ENCODE data around the gene HK3.

Gene HK3, protein sequence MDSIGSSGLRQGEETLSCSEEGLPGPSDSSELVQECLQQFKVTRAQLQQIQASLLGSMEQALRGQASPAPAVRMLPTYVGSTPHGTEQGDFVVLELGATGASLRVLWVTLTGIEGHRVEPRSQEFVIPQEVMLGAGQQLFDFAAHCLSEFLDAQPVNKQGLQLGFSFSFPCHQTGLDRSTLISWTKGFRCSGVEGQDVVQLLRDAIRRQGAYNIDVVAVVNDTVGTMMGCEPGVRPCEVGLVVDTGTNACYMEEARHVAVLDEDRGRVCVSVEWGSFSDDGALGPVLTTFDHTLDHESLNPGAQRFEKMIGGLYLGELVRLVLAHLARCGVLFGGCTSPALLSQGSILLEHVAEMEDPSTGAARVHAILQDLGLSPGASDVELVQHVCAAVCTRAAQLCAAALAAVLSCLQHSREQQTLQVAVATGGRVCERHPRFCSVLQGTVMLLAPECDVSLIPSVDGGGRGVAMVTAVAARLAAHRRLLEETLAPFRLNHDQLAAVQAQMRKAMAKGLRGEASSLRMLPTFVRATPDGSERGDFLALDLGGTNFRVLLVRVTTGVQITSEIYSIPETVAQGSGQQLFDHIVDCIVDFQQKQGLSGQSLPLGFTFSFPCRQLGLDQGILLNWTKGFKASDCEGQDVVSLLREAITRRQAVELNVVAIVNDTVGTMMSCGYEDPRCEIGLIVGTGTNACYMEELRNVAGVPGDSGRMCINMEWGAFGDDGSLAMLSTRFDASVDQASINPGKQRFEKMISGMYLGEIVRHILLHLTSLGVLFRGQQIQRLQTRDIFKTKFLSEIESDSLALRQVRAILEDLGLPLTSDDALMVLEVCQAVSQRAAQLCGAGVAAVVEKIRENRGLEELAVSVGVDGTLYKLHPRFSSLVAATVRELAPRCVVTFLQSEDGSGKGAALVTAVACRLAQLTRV

DNA sequence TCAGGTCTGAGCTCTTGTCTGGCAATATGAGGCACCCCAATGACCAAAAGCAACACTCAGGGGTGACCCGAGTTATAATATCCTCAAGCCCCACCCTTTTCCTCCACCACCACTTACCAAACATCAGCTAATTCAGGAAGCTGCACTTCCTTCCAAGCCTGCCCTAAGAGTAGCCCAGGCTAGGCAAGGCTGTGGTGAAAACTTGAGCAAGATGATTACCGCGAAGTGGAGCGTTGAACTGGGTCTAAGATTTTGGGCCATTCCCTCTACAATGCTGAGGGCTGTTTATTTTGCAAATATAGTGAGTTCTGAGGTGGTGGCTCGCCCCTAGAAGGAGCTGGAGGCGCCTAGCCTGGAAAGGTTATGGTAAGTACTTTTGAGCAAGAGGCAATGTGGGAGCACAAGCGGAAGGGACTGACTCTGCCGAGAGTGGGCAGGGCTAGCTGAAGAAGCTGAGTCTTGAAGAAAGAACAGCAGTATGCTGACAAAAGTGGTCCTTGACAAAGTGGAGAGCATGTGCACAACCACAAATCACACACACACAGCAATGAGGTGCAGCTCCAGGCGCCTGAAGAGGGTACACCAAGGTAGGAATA is at the start of gene HK3:
TSS of gene HK3 (minus strand) at position 51 of the 596 bp plus-strand sequence. CDS start 3,187 bp downstream, outside the sequence.
- no peak for DNase-seq

DNA sequence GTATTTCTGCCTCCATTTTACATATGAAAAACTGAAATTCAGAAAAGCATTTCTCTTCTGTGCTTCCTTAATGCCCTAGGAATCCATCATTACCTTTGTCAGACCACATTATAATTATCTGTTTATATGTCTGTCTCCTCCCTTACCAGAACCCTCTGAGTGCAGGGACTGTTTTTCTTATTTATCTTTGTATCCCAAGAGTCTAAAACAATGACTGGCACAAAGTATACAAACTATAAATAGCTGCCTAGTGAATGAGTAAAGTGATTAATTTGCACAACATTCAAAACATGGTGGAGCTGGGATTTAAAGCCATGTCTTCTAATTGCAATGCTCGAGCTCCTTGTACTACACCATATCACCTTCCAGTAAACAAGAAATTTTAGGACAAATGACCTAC is 49.3 kb upstream of the HK3 start:
- no peak for DNase-seq

DNA sequence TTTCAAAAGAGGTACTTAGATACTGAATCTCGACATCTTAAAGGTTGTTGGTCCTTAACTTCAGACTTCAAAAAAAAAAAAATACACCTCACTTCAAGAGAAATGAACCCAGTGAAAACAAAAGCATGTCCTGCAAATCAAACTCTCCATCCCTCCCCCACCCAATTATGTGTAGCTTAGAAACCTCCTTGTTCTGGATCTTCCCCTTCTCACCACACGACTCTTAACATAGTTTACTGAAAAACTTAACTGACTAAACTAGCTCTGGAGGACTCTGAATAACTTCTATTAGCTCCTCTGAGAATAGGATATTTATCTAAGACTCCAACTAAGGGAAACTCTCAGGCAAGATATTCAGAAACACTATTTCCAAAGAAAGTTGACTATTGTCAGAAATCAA is 48.7 kb upstream of the HK3 start:
- DNase-seq: no peak

DNA sequence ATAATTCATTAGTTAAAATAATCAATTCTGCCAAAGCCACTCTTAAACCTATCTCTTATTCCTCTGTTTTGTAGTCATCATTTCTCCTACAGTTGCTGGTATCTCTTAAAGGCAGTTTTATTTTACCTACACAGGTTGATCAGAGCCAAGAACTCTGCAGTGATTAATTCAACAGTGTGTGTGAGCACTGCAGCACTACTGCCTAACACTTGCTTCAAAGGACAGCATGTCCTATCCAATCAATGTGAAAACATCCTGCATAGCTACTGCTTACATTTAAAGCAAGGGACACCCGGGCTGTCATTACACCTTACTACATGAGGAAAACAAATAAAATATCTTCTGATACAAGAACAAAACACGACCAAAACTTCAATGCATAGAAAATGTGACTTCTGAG is 45.1 kb upstream of the HK3 start:
- no peak for DNase-seq

DNA sequence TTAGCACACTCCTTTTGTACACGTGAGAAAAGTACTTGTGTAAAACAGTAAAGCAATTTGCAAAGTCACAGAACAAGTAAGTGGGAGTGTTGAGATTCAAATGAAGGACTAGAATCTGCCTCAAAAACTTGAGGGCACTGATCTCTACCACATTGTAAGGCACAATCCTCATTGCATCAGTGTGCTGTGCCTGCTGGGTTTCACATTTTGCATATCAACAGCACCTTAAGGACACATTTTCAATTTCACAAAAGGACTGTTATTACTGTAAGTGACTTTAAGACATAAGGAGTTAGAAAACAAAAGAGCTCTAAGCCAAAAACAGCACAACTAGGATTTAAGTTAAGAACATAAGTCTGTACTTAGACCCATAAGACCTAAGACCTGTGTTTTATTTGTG is 44.7 kb upstream of the HK3 start:
- DNase-seq: no peak

DNA sequence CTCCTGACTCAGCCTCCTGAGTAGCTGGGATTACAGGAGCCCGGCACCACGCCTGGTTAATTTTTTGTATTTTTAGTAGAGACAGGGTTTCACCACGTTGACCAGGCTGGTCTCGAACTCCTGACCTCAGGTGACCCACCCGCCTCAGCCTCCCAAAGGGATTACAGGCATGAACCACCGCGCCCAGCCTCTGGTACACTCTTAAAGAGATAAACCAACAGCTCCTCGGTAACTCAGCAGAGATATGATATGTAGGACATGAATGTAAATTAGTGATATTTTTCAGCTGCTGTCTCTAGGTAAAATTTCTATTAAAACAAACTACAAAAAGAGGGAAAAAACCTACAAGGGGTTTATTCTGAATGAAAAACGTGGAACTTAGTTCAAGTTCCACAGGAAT is 42.8 kb upstream of the HK3 start:
- DNase-seq: no peak

DNA sequence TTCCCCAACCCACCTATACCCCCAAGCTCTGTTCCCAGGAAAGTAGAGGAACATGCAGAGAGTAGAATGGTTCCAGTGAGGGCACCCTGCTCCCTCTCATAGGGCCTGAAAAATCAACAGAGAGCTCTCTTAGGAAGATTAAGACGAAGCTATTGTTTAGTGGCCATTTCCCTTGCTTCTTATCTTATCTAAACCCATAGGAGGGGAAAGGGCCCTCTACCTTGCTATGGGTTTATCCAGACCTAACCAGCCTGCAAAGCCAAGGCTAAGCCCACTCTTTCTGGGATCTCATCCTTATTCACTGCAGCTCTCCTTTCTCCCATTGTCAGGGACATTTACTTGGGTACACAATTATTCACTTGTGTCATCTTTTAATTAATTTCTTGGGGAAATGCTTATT is 39.3 kb upstream of the HK3 start:
- no peak for DNase-seq

DNA sequence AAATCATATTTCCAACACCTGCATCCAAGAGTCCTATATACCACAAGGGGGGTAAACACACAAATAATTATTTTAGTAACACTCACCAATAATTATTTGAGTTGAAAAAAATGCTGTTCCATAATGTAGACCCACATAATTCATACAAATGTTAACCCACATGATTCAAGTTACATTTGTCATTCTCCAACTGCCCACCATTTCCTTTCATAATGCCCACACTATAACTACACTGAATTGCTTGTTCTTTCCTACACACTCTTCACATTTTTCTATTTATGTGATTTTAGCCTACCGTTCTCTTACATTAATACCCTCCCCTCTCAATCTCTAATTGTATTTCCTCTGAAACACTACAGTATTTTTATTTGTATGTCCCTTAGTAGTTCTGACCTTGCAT is 35.9 kb upstream of the HK3 start:
- no peak for DNase-seq

DNA sequence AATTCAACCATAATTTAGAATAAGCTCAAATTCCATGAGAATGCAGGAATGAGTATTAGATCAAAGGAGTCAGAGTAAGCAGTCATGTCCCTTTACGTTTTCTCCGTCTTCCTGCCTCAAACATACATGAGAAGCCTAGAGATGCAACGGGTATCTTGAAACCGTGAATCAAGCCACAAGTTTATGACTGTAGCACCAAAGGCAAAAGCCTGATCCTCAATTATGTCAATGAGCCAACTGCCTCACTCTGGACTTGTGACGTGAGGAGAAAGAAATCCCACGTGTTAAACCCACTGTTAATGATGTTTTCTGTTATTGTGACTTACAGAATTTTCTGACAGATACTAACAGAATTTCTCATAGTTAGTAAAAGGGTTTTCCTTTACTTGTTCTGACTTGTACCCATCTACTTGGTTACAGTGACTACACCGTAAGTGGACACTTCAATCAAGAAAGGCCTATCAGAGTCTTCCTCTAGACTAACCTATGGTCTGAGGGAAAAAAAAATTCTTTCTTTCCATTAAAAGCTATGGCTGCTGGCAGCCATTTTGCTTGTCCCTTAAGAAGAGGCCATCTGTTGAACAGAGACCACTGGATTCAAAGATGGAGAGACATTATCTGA is 35.3 kb upstream of the HK3 start:
- DNase-seq: no peak

DNA sequence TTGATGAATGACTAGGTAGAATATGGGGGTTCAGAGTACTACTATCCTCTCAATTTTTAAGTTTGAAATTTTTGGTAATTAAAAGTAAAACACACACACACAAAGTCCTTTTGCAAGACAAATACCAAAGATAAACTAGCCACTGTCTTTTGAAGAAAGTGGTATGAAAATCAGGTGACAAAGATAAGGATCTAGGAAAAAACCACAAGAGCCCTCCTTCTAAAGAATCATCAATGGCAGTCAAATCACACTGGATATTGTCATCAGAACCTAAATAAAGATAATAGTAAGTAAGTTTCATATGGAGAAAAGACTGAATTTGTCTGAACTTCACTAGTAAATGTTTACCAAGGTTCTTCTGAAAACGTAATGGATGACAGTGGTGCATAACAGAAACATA is 30.5 kb upstream of the HK3 start:
- DNase-seq: no peak

DNA sequence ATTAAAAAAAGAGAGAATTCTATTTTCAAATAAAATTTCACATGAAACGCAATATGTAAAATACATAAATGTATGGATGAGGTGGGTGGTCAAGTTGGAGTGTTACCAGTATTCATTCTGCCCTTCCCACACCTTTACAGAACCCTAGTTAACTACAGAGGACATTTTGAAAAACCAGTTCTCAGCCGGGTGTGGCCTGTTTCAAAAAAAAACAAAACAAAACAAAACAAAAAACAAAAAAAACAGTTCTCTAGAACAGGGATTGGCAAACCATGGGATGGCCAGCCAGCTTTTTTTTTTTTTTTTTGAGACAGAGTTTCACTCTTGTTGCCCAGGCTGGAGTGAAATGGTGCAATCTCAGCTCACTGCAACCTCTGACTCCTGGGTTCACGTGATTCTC is 28.4 kb upstream of the HK3 start:
- no peak for DNase-seq

DNA sequence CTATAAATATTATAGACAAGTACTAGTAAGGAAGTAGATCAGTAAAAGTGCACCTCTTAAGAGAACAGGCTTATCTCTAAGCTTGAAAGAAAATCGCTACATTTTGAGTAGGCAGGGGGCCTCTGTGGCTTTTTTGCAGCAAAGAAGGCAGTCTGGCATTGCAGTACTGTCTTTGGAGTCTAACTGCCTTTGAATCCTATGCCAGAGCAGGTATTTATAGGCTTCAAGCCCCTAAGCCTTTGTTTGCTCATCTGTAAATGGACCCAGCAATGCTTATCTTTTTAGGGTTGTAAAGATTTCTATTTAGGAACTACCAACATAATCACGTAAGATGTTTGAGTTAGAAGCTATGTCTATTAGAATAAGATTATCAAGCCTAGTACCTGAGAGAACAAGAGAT is 23.7 kb upstream of the HK3 start:
- no peak for DNase-seq

DNA sequence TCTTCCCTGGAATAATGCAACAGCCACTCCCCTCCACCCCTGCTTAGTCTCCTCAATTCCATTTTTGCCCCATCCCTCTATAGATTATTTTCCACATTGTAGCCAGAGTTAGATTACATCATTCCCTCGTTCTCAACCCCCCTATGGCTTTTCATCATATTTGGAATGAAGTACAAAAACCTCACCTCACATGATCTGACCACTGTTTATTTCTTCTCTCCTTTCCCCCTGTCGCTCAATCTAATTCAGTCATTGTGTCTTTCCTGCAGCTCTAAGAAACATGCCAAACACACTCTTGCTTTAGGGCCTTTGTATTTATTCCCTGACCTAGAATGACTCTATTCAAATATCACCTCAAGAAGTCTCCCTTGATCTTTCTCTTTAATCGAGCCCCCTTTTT is 22.6 kb upstream of the HK3 start:
- no peak for DNase-seq

DNA sequence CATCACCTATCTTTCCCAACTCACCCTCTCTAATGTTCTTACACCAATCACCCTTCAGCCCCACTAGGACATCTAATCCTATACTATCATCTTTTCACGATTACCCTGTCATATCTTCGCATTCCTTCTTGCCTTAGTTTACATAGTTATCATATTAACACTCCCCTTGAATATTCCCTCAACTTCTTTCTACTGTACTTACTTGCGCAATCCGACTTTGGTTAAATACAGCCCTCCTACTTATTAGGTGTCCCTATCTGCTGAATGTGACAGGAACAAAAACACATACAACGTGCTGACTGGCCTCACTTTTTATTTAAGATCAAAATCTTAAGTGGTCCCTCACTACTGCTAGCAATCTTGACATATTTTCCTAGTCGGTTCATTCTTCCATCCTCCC is 19.5 kb upstream of the HK3 start:
- DNase-seq: no peak

DNA sequence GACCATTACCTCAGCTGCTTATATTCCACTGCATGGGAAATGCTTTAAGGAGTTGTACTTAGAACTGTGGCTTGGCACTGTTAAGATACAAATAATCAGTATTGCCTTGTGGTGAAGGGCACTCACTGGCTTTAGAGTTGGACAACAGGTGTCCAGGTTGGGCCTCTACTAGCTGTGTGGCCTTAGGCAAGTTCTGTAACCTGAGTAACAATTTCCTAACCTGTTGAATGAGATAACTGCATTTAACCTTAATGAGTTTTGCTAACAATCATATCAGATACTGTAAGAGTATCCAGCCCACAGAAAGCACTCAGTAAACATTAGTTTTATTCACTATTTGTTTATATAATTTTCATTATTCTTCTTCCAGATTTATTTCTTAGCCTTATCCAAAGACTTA is 17.2 kb upstream of the HK3 start:
- no peak for DNase-seq

DNA sequence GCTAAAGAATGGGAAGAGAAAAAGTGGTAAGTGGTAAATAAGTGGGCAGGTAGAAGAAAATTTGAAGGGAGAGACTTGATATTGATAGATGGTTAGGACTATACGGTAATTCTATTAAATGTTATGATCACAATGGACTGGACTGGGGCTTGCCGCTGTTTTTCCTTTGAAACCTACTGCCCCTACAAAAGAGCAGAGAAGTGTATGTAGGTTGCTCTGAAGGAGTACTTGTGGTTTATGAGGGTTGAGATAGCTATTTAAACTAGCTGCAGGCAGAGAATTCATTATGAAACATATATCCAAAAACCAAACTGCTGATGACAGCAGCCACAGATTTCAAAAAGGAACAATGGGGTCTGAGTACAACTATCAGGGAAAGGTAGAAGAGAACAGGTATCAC is 16.8 kb upstream of the HK3 start:
- DNase-seq: no peak

DNA sequence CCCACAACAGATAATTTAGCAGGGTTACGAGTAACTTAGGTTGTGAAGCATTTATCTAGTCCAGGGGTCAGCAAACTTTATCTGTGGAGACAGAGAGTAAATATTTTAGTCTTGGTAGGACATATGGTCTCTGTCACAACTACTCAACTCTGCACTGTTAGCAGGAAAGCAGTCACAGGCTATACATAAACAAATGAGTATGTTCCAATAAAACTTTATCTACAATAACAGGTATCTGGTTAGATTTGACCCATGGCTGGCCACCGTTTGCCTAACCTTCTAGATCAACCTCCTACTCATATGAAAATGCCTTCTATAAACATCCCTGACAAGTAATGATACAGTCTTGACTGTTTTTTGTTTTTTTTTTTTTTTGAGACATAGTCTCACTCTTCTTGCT is 13.0 kb upstream of the HK3 start:
- DNase-seq: no peak

DNA sequence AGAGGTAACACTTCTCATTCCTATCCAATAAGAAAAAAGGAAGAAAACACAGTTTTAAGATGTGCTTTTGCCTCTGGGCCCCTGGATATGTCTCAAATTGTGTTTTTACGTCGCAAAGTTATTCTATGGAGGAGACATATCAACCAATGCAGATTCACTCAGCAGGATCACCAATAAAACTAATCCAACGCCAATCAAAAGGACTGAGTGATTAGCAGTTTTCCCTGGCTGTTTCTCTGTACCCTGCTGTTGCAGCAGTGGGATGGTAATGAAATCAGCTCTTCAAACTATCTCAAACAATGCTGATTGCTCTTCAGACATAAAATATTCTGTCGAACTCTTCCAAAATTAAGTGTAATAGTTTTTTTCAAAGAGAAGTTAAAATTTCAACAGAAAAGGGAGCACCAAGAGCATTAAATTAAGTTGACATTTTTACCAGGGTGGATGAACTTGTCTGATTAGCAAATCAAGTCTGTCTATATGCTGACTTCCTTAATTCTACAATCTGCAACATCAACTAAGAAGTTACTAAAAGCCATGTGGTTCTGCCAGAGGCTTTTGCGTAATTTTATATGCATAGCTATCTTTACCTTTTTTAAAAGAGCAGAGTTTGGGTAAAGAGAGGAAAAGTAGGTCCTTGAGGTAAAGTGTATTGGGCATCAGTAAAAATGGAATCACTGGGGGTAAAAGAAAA is 9.7 kb upstream of the HK3 start:
- DNase-seq: no peak

DNA sequence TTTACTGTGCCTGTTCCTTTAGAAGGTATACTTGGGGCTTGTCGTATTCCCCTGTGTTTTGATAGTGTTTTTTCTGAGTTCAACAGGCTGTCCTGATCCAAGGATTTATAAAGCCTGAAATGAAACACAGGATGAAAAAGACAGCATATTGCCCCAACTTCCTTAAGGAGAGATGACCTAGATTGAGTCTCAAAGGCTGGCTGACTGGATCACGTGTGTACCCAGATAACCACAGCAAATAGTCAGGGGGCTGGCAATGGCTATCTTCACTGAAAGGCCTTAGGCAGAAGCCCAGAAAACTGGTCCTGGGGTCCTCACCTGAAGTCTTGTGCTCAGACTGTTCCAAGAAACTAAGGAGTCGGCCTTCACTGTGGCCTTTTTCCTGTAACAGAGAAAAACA is 7.7 kb upstream of the HK3 start:
- no peak for DNase-seq

DNA sequence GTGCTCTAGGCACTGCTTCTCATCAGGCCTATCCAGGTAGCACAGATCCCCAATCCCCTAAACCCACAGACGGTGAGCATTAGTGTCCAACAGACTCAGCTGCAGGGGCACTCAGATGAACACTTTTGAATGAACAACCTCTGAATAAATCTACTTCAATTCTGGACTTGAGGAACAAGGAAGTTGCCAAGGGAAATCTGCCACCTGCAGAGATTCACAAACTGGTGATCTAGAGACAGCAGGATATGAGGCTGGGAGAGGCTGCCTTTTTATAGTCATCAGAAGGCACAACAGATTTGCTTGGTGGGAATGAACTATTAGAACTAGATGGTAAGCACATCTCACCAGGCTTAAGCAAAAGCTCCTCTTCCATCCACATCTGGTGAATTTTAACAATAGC is 7.0 kb upstream of the HK3 start:
- DNase-seq: no peak

DNA sequence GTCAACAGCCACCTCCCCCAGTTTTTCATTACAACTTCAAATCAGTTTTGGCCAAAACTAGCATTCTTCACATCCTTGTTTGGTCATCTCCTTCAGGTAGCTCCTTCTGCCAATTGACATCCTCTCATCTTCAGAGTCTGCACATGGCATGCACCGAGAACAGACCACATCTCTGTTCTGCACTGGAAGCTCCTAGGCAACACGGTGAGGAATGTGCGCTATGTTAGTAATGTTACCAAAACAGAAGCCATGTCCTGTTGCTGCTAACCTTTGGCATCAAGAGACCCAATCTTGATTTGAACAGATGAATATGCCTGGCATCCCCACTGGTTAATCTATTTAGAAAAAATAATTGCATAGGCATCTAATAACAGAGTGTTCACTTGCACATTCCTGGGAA is 5.1 kb upstream of the HK3 start:
- DNase-seq: no peak

DNA sequence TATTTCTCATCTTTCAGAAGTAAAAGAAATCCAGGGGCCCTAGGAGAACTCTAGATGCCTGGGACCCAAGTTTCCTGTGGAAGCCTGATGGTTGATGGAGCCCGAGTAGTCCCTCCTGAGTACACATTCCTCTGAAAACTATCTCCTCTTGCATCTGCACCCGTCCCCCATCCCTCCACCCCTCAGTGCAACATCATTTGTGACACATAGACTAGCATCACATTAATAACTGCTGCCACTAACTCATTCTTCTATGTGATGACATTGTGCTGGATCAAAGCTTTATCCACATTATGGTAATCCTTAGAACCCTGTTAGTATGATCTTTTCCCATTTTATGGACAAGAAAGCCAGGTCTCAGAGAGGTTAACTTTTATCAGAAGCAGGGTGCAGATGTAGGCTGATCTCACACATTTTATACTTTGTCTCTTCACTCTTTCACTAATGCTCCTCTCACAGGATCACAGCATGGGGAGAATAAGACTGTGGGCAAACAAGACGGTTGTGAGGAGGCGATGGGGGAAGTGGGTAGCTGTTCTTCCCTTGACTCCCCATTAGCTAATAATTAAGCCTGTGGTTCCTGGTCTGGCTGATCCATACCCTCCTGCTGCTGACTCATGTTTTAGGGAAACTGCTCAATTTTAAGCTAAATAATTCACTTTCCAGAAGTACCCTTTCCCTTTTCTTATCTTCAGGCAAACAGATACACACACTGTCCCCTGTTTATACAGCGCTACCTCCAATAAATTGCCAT is 3.9 kb upstream of the HK3 start:
- DNase-seq: no peak

Measured in NCI-H1436 treated with DMSO at 0.1 percent for 48 hours (cell line).